Measurements from ENCODE around the gene EXOSC7. TPM values are rescaled to one million over a fixed set of nuclear protein-coding genes. Genes with fewer than 3 reads are reported as not detected.
A peak's percentile ranks its signal among the peaks of the same experiment; 100 is the strongest.

Gene EXOSC7
- total and polyA plus RNA-seq, 9 of the 15 experiments (the other 6 are each of a cell fraction or from before 2014, with no cell fraction given) = 88.5 to 237 (median 112) TPM

DNA sequence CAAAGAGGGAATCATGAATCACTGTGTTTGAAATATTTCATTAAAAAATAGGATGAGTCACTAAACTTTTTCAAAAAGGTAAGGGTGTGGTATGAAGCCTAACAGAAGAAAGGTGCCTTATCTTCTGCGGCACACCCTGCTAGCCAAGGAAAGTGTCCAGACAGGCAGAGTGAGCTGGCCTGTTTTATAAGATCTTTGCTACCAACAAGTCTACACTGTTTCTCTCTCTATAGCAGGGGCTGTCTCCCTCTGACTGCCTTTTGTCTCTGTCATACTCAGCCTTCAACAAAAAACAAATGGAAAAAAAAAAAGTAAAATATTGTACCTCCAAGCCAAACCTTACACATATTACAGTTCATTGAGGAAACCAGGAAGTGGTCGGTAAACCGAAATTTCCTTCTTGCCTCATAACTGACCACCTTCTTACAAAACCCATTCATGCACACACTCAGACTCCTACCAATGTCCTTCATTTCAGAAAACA lies 9.2 kb upstream of the EXOSC7 start (continued):
- TF ChIP-seq E2F6 (IDR thresholded peaks at IDR 0.05; ENCODE audit: borderline replicate concordance in 1 of 2, extremely low read depth in 1 of 2, insufficient read depth in 1 of 2, insufficient read length in 1 of 2, low read depth in 1 of 2, low read length in 1 of 2, poor library complexity in 1 of 2, severe bottlenecking in 1 of 2) = no peak
- peak; percentile 73 for TF ChIP-seq TAL1 (IDR thresholded peaks at IDR 0.05)
- TF ChIP-seq SETDB1 (IDR thresholded peaks at IDR 0.05; ENCODE audit: low read length) = no peak
- TF ChIP-seq ZNF589 (CRISPR knock-in tag; IDR thresholded peaks at IDR 0.05; ENCODE audit: low read depth) = no peak
- no peak for TF ChIP-seq RFX5 (IDR thresholded peaks at IDR 0.05; ENCODE audit: low read depth, low read length)
- no peak for TF ChIP-seq REST (IDR thresholded peaks at IDR 0.05; ENCODE audit: borderline replicate concordance)
- TF ChIP-seq REST (CRISPR knock-in tag; IDR thresholded peaks at IDR 0.05; ENCODE audit: low read depth) = no peak
- TF ChIP-seq ZKSCAN3 (CRISPR knock-in tag; IDR thresholded peaks at IDR 0.05) = no peak
- TF ChIP-seq HDAC1 (IDR thresholded peaks at IDR 0.05) = no peak; a peak in 1 of 4 replicates
- no peak for TF ChIP-seq DACH1 (IDR thresholded peaks at IDR 0.05; ENCODE audit: partially characterized antibody)
- no peak for TF ChIP-seq GTF2F1 (IDR thresholded peaks at IDR 0.05; ENCODE audit: low read depth, low read length)
- no peak for TF ChIP-seq PTBP1 (IDR thresholded peaks at IDR 0.05; ENCODE audit: low read depth, low read length)
- no peak for TF ChIP-seq DLX4 (CRISPR knock-in tag; IDR thresholded peaks at IDR 0.05)
- no peak for TF ChIP-seq POU5F1 (IDR thresholded peaks at IDR 0.05; ENCODE audit: borderline replicate concordance, low read depth, low read length, partially characterized antibody)
- no peak for TF ChIP-seq FIP1L1 (IDR thresholded peaks at IDR 0.05; ENCODE audit: low read depth, low read length, poor library complexity, severe bottlenecking)
- TF ChIP-seq KAT7 (CRISPR knock-in tag; IDR thresholded peaks at IDR 0.05; ENCODE audit: borderline replicate concordance) = no peak
- TF ChIP-seq ZEB2 (IDR thresholded peaks at IDR 0.05) = peak; percentile 97
- TF ChIP-seq TEAD4 (IDR thresholded peaks at IDR 0.05; ENCODE audit: low read length) = peak; percentile 79
- no peak for TF ChIP-seq TEAD4 (CRISPR knock-in tag; IDR thresholded peaks at IDR 0.05; ENCODE audit: borderline replicate concordance)
- no peak for TF ChIP-seq CHCHD3 (CRISPR knock-in tag; IDR thresholded peaks at IDR 0.05)
- TF ChIP-seq FOXJ3 (CRISPR knock-in tag; IDR thresholded peaks at IDR 0.05) = no peak
- TF ChIP-seq POLR2B (IDR thresholded peaks at IDR 0.05; ENCODE audit: low read depth, partially characterized antibody) = no peak

Measured in K562 (cell line).